Vagina (tissue), 2 donors: ENCODE measurements around the gene RFFL. TPM values are rescaled to one million over a fixed set of nuclear protein-coding genes. Genes with fewer than 3 reads are reported as not detected.

ENCODE experiments used
- DNase-seq, 2 donors: peaks; one replicate each; pipeline ENCODE4 v3.0.0-alpha.2; 2017; ENCODE audit errors: extremely low spot score in 2 of 2
- H3K27ac ChIP-seq: fragments of 200-600 bp; sonication (generic); one replicate; pipeline ENCODE4 v1.5.1; 2019
- H3K27me3 ChIP-seq: fragments of 200-600 bp; sonication (generic); one replicate; pipeline ENCODE4 v1.5.1; 2019
- H3K36me3 ChIP-seq, 2 donors: fragments of 200-600 bp; sonication (generic); one replicate each; pipeline ENCODE4 v1.5.1; 2017 to 2019
- H3K4me1 ChIP-seq: fragments of 200-600 bp; sonication (generic); one replicate; pipeline ENCODE4 v1.5.1; 2019
- H3K4me3 ChIP-seq, 2 donors: fragments of 200-600 bp; sonication (generic); 1 replicate in 1 of 2; 2 replicates in 1 of 2; pipeline ENCODE4 v1.5.1; 2016 to 2019
- H3K9me3 ChIP-seq: fragments of 200-600 bp; sonication (generic); one replicate; pipeline ENCODE4 v1.5.1; 2019
- POLR2A ChIP-seq, 2 donors: fragments of 450-650 bp; IDR thresholded peaks; one replicate each; pipeline ENCODE4 v1.6.1; 2017; ENCODE audit warnings: antibody characterized with exemption in 2 of 2, mild to moderate bottlenecking in 2 of 2, moderate library complexity in 2 of 2
- POLR2AphosphoS5 ChIP-seq, 2 donors: sonication (generic); formaldehyde crosslinking; IDR thresholded peaks; one replicate each; pipeline ENCODE4 v1.9.0; 2017; ENCODE audit warnings: antibody characterized with exemption in 2 of 2, mild to moderate bottlenecking in 2 of 2, low read depth in 1 of 2; ENCODE audit not compliant: insufficient read depth in 1 of 2
- intact Hi-C: fragments of 100-400 bp; cut with DNase I; formaldehyde crosslinking; loops from one replicate; pipeline ENCODE4 v1.15.1; 2023
- total RNA-seq: library from RNA; depleted of rRNA; stranded (reverse); fragments of >200 nt; gene quantifications from one replicate; pipeline ENCODE4 v1.2.3, GENCODE V29; 2016
- TF ChIP-seq, protein P1 (sequence below), 3 experiments: fragments of 450-650 bp in 2 of 3; fragments of 200-600 bp in 1 of 3; sonication (generic) in 1 of 3; IDR thresholded peaks; one replicate each; pipeline ENCODE4 v1.5.1; 2017 to 2019; ENCODE audit warnings: antibody characterized with exemption in 3 of 3, mild to moderate bottlenecking in 2 of 3, moderate library complexity in 2 of 3

Gene RFFL
- total RNA-seq, 1 donor from 2014 or later: 25.3 TPM

DNA sequence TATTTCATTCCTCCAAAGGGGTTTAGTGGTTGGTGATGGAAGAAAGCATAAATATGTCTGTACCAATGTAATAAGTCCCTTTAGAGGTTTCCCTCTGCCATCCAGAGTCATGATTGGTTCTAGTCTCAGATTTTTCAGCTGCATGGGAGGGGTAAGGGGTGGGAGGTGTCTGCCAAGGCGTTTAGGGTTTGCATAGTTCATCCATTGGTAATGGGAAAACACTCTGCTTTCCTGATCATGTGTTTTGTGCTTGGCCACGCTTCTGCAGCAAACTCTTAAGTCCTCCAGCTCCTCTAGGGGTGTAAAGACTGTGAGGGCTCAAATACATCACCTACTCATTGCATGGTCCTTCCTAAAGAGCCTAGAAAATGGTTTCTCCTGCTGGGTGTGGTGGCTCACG, 53.4 kb downstream of the RFFL start:
- TF ChIP-seq, protein P1, sequence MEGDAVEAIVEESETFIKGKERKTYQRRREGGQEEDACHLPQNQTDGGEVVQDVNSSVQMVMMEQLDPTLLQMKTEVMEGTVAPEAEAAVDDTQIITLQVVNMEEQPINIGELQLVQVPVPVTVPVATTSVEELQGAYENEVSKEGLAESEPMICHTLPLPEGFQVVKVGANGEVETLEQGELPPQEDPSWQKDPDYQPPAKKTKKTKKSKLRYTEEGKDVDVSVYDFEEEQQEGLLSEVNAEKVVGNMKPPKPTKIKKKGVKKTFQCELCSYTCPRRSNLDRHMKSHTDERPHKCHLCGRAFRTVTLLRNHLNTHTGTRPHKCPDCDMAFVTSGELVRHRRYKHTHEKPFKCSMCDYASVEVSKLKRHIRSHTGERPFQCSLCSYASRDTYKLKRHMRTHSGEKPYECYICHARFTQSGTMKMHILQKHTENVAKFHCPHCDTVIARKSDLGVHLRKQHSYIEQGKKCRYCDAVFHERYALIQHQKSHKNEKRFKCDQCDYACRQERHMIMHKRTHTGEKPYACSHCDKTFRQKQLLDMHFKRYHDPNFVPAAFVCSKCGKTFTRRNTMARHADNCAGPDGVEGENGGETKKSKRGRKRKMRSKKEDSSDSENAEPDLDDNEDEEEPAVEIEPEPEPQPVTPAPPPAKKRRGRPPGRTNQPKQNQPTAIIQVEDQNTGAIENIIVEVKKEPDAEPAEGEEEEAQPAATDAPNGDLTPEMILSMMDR (IDR thresholded peaks at IDR 0.05): no peak
- TF ChIP-seq POLR2A (IDR thresholded peaks at IDR 0.05) (no peak), POLR2AphosphoS5 (IDR thresholded peaks at IDR 0.05; ENCODE audit: insufficient read depth in 1 of 2, low read depth in 1 of 2) (no peak)
- no peak overlapping the region for H3K27ac ChIP-seq
- H3K36me3 ChIP-seq: peaks cover 0 to 36% of the 10 kb centered on the region in 2 donors
- H3K4me3 ChIP-seq: no peak overlapping the region
- no peaks in the 10 kb centered on the region for H3K4me1 ChIP-seq
- no peak for DNase-seq
- no peaks in the 10 kb centered on the region for H3K9me3 ChIP-seq
- no peaks in the 10 kb centered on the region for H3K27me3 ChIP-seq
- intact Hi-C loops: no loop called here

DNA sequence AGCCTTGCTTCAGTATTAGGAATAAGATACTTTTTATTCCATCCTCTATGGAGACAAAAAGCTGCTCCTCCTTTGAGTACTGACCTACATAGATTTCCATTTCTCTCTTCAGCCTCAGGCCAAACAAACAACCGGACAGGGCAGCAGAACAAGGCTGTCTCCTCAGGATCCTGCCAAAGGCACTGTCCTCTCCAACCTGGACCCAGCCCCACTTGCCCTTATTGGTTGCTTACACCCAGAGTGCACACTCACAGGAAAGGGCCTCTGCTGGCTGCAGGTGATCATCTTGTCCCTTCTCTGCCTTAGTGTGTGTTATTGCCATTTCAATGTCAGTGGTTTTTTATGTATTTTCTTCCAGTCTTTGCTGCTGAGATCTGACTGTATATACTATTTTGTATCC, 56.5 kb downstream of the RFFL start:
- TF ChIP-seq, protein P1 (IDR thresholded peaks at IDR 0.05): no peak
- TF ChIP-seq POLR2AphosphoS5 (IDR thresholded peaks at IDR 0.05; ENCODE audit: insufficient read depth in 1 of 2, low read depth in 1 of 2): no peak
- TF ChIP-seq POLR2A (IDR thresholded peaks at IDR 0.05): no peak

DNA sequence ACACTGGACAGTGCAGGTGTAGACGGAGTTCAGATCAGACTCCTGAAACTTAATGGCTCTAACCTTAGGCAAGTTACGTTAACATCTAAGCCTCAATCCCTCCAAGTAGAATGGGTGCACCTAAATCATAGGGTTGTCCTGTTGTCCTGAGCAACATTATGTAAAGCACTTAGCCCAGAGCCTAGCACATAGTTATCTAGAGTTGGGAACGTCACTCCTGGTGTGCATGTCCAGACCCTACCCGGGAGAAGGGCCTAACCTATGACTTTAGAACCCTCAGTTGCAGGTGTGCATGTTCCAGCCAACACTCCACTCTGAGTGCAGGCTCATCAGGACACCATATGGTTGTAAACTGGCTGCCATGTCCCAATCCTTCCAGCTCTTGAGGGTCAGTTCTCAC, 57.2 kb downstream of the RFFL start:
- Histone ChIP-seq H3K9me3 (no peaks in the 10 kb centered on the region), H3K4me1 (no peaks in the 10 kb centered on the region), H3K27ac (no peak overlapping the region), H3K27me3 (no peaks in the 10 kb centered on the region), H3K4me3 (no peak overlapping the region), H3K36me3 (peaks cover 0 to 31% of the 10 kb centered on the region in 2 donors)
- no peak for DNase-seq
- intact Hi-C loops: no loop called here
- TF ChIP-seq, protein P1 (IDR thresholded peaks at IDR 0.05): no peak
- no peak for TF ChIP-seq POLR2AphosphoS5 (IDR thresholded peaks at IDR 0.05; ENCODE audit: insufficient read depth in 1 of 2, low read depth in 1 of 2)
- TF ChIP-seq POLR2A (IDR thresholded peaks at IDR 0.05): no peak

More for the DNA sequence above, 56.5 kb downstream of the RFFL start:
- peaks cover 0 to 25% of the 10 kb centered on the region in 2 donors for H3K36me3 ChIP-seq
- intact Hi-C loops: no loop called here
- no peaks in the 10 kb centered on the region for H3K9me3 ChIP-seq
- no peaks in the 10 kb centered on the region for H3K4me1 ChIP-seq
- no peak overlapping the region for H3K4me3 ChIP-seq
- no peak for DNase-seq
- H3K27me3 ChIP-seq: no peaks in the 10 kb centered on the region
- H3K27ac ChIP-seq: no peak overlapping the region

DNA sequence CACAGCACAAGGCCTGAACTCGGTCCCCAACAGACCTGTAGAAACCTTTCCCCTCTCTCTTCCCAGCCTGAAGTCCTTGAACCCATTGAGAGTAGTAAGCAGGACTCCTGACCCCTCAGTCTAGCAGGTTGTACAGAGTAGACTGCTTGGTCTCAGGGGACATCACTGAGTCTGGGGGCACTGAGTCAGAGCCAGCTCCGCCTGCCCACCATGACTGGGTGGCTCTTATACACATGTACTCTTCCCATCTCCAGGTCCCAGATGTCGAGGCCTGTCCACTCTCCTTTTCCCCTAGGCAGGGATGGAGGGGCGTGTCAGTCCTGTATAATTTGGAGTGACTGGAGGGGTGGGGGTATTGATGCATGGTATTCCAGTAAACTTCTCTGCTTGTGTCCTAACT, 59.7 kb downstream of the RFFL start:
- no peak for DNase-seq
- no peaks in the 10 kb centered on the region for H3K4me1 ChIP-seq
- TF ChIP-seq POLR2A (IDR thresholded peaks at IDR 0.05): no peak
- no peak for TF ChIP-seq POLR2AphosphoS5 (IDR thresholded peaks at IDR 0.05; ENCODE audit: insufficient read depth in 1 of 2, low read depth in 1 of 2)
- TF ChIP-seq, protein P1 (IDR thresholded peaks at IDR 0.05): no peak
- no peaks in the 10 kb centered on the region for H3K9me3 ChIP-seq
- H3K27ac ChIP-seq: no peak overlapping the region
- H3K36me3 ChIP-seq: peaks cover 0 to 17% of the 10 kb centered on the region in 2 donors
- intact Hi-C loops: loop anchor here (1.0 kb wide), 1 partner anchor 47 kb away; no protein-coding TSS in a partner anchor
- no peak overlapping the region for H3K4me3 ChIP-seq
- H3K27me3 ChIP-seq: no peaks in the 10 kb centered on the region

DNA sequence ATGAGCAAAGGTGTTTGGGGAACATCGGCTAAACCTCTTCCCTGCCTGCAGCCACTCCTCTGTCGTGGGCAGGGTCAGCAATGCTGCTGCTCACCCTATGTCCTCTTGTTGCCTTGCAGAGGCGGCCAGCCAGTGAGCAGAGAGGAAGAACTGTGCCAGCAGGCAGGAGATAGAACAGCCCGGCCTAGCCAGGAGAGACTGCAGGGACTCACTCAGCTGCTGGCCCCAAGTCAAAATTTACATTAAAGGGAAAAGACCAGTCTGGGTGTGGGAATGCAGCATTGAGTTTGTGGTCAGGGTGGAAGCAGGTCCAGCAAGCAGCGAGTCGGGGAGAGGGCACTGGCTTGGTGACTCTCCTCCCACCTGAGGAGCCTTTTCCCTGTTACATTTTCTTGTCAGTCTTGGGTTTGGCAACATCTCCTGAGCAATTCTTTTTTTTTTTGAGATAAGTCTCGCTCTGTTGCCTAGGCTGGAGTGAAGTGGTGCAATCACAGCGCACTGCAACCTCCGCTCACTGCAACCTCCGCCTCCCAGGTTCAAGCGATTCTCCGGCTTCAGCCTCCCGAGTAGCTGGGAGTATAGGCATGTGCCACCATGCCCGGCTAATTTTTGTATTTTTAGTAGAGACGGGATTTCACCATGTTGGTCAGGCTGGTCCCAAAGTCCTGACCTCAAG, 60.5 kb downstream of the RFFL start:
- Histone ChIP-seq H3K36me3 (peaks cover 0 to 10% of the 10 kb centered on the region in 2 donors), H3K27ac (no peak overlapping the region), H3K4me1 (peaks cover 4% of the 10 kb centered on the region)

More for the DNA sequence above, 60.5 kb downstream of the RFFL start:
- H3K27me3 ChIP-seq: no peaks in the 10 kb centered on the region
- TF ChIP-seq, protein P1 (IDR thresholded peaks at IDR 0.05): no peak
- TF ChIP-seq POLR2AphosphoS5 (IDR thresholded peaks at IDR 0.05; ENCODE audit: insufficient read depth in 1 of 2, low read depth in 1 of 2): peak in 1 of 2 donors; percentile 16
- no peaks in the 10 kb centered on the region for H3K9me3 ChIP-seq
- intact Hi-C loops: loop anchor here (1.0 kb wide), 1 partner anchor 47 kb away; no protein-coding TSS in a partner anchor
- H3K4me3 ChIP-seq: no peak overlapping the region
- no peak for DNase-seq
